Kidney epithelial cell (primary cell): Measurements from ENCODE around the gene ENTR1. TPM values are rescaled to one million over a fixed set of nuclear protein-coding genes. Genes with fewer than 3 reads are reported as not detected.

Experiments
- DNase-seq: peaks from one replicate; pipeline ENCODE4 v3.0.0-alpha.2; 2010; ENCODE audit warnings: low read depth
- H3K27me3 ChIP-seq: 2 replicates; pipeline ENCODE4 v1.6.0; 2011; ENCODE audit warnings: low read length; ENCODE audit not compliant: control insufficient read depth, insufficient read depth
- H3K36me3 ChIP-seq: 2 replicates; pipeline ENCODE4 v1.5.1; 2011; ENCODE audit warnings: low read length; ENCODE audit not compliant: control insufficient read depth, insufficient read depth
- H3K4me3 ChIP-seq: 2 replicates; pipeline ENCODE4 v1.5.1; 2011; ENCODE audit warnings: low read depth, mild to moderate bottlenecking, control low read depth, low read length
- total RNA-seq: library from RNA; depleted of rRNA; stranded (reverse); fragments of >200 nt; gene quantifications from 2 replicates; pipeline ENCODE4 v1.2.3, GENCODE V29; 2015
- TF ChIP-seq, protein P1 (sequence below): IDR thresholded peaks from 2 replicates; pipeline ENCODE4 v1.5.1; 2011; ENCODE audit warnings: mild to moderate bottlenecking, moderate library complexity, low read length, control low read depth, inconsistent platforms; ENCODE audit not compliant: insufficient read depth, poor library complexity, severe bottlenecking

Gene ENTR1
- total RNA-seq, 1 donor from 2014 or later: 71.4 TPM

DNA sequence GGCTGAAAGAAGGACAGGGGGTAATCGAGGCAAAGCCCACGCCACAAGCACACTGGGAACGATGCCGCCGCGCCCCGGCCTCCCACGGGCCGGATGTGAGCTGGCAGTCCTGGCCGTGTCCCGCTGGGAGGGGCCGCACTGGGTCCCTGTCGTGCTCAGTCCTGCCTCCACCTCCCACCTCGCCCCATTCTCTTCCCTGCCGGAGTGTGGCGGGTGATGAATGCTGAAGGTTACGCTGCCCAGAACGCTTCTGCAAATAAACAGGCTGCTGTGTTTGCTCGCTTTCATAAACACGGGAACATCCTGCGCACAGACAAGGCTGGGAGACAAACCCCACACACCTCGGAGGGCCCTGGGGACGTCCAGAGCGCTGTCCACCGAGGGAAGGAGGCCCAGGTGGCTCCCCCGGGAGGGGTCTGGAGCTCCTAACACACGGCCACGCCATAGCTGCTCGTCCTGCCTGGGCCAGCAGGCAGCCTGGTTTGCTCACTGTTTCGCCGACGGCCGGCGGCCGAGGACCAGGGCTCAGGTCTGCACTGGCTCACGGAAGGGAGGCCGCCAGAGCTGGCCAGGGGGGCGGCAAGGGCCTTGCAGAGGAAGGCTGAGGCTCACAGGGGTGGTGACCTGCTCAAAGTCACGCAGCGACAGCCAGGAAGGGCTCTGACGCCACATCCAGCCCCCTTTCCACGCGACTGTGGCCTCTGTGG, 49.2 kb downstream of the ENTR1 start:
- no peaks in the 10 kb centered on the region for H3K27me3 ChIP-seq
- DNase-seq: no peak
- H3K4me3 ChIP-seq: no peak overlapping the region
- TF ChIP-seq, protein P1, sequence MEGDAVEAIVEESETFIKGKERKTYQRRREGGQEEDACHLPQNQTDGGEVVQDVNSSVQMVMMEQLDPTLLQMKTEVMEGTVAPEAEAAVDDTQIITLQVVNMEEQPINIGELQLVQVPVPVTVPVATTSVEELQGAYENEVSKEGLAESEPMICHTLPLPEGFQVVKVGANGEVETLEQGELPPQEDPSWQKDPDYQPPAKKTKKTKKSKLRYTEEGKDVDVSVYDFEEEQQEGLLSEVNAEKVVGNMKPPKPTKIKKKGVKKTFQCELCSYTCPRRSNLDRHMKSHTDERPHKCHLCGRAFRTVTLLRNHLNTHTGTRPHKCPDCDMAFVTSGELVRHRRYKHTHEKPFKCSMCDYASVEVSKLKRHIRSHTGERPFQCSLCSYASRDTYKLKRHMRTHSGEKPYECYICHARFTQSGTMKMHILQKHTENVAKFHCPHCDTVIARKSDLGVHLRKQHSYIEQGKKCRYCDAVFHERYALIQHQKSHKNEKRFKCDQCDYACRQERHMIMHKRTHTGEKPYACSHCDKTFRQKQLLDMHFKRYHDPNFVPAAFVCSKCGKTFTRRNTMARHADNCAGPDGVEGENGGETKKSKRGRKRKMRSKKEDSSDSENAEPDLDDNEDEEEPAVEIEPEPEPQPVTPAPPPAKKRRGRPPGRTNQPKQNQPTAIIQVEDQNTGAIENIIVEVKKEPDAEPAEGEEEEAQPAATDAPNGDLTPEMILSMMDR: no peak
- no peaks in the 10 kb centered on the region for H3K36me3 ChIP-seq

DNA sequence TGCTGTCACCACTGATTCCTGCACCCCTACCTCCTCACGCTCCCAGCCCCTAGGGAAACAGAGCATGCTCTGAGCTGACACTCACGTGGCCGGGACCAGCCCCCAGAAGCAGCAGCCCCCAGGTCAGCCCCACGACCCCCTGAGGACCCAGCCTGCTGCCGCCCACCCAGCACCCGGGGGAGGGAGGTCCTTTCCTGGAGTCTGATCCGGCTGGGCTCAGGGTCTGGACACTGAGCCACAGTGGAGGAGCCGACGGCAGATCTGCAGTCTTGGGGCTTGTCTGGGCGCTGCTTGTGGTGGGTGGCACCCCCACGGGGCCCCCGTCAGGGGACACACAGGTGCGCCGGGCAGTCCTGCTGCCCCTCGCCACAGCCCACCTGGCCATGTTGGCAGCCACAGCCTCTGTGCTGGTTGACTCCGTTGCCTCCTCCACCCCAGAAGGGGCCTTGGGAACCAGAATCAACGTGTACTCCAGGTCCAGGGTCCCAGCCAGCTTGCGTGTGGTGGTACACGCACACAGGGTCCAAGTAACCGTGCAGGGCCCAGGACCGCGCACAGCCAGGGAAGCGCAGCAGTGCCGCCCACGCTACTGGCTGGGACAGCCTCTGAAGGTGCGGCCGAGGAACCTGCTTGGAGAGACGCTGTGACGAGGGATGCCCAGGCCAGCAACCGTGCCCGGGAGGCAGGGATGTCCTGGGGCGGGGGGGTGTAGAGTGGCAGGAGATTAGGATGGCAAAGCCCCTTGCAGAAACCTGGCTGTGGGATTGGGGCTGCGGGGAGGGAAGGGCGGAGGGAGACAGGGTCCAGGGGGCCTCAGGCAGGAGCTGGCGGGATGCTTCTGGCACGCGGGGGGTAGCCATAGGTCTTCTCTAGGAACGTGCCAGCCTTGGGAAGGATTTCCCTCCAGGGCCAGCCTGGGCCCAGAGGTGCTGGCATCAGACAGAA, 50.4 kb downstream of the ENTR1 start:
- no peak for DNase-seq
- TF ChIP-seq, protein P1: no peak
- Histone ChIP-seq H3K36me3 (no peaks in the 10 kb centered on the region), H3K4me3 (no peak overlapping the region), H3K27me3 (no peaks in the 10 kb centered on the region)

DNA sequence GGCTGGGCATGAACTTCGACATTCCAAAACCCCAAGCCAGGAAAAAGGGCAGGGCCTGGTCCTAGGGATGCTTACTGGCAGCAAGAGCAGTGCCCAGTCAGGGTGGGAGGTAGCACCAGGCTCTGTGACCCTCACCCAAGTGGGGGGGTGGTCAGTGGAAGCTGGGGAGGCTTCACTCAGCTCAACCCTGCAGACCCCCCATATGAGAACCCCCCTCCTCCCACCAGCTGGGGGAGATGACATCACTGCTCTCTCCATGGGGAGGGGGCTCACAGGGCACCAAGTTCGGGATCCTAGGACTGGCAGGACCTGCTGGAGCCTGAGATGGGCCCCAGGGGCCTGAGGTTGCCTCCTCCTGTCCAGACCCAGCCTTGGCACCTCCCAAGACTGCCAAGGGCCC, 51.5 kb downstream of the ENTR1 start:
- TF ChIP-seq, protein P1: no peak
- H3K4me3 ChIP-seq: no peak overlapping the region
- H3K27me3 ChIP-seq: no peaks in the 10 kb centered on the region
- no peak for DNase-seq
- H3K36me3 ChIP-seq: no peaks in the 10 kb centered on the region

DNA sequence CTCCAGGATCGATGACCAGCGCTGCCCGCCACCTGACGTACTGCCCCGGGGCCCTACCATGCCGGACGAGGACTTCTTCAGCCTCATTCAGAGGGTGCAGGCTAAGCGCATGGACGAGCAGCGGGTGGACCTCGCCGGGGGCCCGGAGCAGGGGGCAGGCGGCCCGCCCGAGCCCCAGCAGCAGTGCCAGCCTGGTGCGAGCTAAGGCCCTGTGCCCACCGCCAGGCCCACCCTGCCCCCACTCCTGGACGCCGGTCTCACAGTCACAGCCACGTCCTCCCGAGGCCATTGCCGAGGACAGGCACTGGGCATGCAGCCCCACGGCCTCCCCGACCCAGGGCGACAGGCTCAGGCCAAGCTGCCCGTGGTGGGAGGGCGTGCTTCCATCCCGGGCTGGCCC, 52.4 kb downstream of the ENTR1 start:
- Histone ChIP-seq H3K27me3 (no peaks in the 10 kb centered on the region), H3K4me3 (no peak overlapping the region), H3K36me3 (no peaks in the 10 kb centered on the region)
- DNase-seq: no peak
- TF ChIP-seq, protein P1: no peak

DNA sequence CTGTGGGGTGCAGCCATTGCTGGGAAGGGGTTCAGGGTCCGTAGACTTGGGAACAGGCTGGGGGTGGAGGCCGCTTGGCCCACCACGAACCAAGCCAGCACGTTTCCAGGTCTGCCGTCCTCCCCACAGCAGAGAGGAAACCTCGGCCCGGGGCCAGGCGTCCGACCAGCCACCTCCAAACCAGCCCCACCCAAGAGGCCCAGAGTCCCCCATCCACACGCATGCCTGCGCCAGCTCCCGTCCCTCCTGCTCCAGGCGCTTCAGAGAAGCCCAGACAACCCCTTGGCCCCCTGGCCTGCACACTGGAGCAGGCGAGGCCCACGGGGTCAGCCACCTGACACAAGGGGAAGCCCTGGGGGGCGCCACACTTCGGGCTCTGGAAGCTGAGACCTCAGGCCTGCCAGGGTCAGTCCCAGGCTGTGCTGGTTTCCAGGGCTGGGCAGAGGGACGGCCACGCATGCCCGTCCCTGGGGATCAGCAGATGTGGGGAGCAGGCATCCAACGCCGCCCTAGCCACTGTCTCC, 53.1 kb downstream of the ENTR1 start:
- no peak for DNase-seq
- Histone ChIP-seq H3K36me3 (no peaks in the 10 kb centered on the region), H3K4me3 (no peak overlapping the region), H3K27me3 (no peaks in the 10 kb centered on the region)
- TF ChIP-seq, protein P1: no peak
